ENCODE data around the gene PIK3R5.

PIK3R5 gene

DNA sequence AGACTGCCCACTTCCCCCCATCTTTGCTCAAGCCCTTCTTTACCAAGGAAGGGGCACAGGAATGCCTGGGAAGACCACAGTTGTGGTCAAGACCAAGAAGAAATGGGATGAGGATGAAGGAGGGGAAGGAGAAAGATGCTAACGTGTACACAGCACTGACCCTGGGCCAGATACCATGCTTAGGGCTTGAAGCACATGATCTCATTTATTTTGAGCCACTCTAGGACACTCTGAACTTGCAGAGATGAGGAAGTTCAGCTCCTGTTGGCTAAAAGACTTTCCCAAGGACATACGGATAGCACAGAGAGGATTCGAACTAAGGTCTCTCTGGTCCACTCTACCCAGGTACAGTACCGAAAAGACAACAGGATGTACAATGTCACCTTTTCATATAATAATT is 42.6 kb downstream of the PIK3R5 start:
- no peak for DNase-seq (ENCODE audit: low read depth)
- TF ChIP-seq, protein P1, sequence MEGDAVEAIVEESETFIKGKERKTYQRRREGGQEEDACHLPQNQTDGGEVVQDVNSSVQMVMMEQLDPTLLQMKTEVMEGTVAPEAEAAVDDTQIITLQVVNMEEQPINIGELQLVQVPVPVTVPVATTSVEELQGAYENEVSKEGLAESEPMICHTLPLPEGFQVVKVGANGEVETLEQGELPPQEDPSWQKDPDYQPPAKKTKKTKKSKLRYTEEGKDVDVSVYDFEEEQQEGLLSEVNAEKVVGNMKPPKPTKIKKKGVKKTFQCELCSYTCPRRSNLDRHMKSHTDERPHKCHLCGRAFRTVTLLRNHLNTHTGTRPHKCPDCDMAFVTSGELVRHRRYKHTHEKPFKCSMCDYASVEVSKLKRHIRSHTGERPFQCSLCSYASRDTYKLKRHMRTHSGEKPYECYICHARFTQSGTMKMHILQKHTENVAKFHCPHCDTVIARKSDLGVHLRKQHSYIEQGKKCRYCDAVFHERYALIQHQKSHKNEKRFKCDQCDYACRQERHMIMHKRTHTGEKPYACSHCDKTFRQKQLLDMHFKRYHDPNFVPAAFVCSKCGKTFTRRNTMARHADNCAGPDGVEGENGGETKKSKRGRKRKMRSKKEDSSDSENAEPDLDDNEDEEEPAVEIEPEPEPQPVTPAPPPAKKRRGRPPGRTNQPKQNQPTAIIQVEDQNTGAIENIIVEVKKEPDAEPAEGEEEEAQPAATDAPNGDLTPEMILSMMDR (IDR thresholded peaks at IDR 0.05; ENCODE audit: low read depth, low read length, missing control alignments), result no peak
- no peak overlapping the region for H3K4me3 ChIP-seq (ENCODE audit: low read depth, low read length)
- in situ Hi-C loops (cut with HindIII; ENCODE audit: low sequenced_read_pairs), result no loop called here

DNA sequence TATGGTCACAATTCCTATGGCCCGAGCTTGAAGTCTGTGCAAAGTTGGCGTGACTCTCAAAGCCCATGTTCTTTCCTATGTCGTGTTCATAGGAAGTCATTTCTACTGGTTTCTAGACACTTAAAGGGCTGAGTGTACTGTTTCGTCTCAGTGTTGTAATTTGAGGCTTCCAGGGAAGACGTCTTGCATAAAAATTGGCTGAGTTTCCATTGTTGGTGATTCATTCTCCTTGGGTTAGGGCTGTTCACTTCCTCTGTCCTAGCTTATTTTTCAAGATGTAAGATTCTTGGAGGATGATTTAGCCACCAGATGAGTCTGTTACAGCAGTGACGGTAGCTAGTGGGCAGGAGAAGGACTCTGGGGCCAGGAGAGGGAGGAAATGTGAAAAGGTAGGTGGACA is 43.1 kb downstream of the PIK3R5 start:
- in situ Hi-C loops (cut with HindIII; ENCODE audit: low sequenced_read_pairs), result no loop called here
- TF ChIP-seq, protein P1 (IDR thresholded peaks at IDR 0.05; ENCODE audit: low read depth, low read length, missing control alignments), result no peak
- H3K4me3 ChIP-seq (ENCODE audit: low read depth, low read length), result no peak overlapping the region
- DNase-seq (ENCODE audit: low read depth), result peak; percentile 90

DNA sequence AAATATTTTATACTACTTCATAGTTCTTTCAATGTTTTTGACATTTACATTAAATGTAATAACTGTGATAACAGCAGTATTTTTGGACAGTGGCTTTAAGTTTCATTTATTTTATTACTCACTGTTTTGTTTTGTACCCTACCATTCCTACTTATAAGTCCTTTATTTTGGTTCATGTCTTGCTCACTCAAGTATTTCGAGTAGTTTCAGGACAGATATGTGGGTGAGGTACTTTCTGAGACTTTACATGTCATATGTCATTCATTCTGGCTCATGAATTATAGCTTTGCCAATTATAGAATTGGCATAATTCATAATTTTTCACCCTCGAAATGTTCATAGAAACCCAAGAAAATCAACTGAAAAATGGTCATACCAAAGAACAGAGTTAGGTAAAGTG is 44.4 kb downstream of the PIK3R5 start:
- in situ Hi-C loops (cut with HindIII; ENCODE audit: low sequenced_read_pairs), result no loop called here
- TF ChIP-seq, protein P1 (IDR thresholded peaks at IDR 0.05; ENCODE audit: low read depth, low read length, missing control alignments), result no peak
- DNase-seq (ENCODE audit: low read depth), result no peak
- H3K4me3 ChIP-seq (ENCODE audit: low read depth, low read length), result no peak overlapping the region

DNA sequence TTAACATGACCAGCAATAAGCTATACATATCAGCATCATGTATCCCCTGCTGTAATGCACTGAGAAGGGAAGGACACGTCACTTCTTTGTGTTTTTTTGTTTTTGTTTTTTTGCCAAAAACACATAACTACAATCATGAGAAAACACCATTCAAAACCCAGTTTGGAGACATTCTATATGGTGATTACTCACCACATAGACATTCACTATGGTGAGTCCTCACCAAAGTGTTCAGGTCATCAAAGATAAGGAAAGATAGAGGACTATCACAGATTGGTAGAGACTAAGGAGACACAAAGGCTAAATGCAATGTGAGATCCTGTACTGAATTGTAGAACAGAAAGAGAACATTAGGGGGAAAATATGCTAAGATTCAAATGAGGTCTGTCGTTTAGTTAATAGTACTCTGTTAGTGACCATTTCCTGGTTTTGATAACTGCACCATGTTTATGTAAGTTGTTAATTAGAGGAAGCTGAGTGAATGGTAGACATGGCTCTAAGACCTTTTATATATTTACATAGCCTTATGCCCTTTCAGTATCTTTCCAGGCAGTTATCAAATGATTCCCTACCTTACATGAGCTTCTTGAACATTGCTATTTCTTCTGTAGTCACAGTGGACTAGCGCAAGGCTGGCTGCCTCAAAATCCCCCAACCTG is 46.6 kb downstream of the PIK3R5 start:
- in situ Hi-C loops (cut with HindIII; ENCODE audit: low sequenced_read_pairs), result no loop called here
- no peak overlapping the region for H3K4me3 ChIP-seq (ENCODE audit: low read depth, low read length)
- no peak for DNase-seq (ENCODE audit: low read depth)
- TF ChIP-seq, protein P1 (IDR thresholded peaks at IDR 0.05; ENCODE audit: low read depth, low read length, missing control alignments), result no peak

DNA sequence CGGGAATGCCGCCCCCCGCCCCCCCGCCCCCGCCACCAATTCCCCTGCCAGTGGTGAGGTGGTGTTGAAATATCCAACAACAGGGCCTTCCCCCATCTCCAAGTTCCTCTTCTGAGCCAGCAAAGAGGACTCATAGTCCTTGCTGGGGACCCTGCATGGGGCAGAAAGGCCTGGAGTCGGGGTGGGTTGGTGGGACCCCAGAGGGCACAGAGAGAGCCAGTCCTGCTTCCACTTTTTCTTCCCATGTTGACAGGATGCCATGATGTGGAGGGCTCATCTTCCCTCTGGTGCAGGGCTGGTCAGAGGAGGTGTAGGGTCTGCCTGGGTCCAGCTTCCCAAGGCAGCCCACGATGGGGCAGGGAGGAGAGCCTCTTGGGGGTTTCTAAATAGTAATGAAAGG is 49.0 kb downstream of the PIK3R5 start:
- no peak for DNase-seq (ENCODE audit: low read depth)
- TF ChIP-seq, protein P1 (IDR thresholded peaks at IDR 0.05; ENCODE audit: low read depth, low read length, missing control alignments), result no peak
- H3K4me3 ChIP-seq (ENCODE audit: low read depth, low read length), result no peak overlapping the region

DNA sequence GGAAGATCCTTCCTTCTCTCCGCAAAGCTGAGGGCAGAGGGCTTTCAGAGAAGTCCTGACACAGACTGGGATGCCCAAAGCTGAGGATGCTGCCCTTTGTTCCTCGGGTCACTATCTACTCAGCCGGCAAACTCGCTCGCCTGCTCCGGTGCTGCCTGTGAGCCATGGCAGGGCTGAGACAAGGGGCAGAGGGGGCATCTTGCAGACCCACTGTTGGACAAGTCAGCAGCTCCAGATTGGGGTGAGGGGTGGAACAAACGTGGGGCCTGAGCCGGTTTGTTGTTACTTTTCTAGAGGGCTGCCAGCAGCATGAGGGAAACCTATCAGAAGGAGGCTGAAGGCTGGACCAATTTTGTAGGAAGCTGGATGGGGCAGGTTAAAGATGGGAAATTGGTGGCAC is 51.0 kb downstream of the PIK3R5 start:
- TF ChIP-seq, protein P1 (IDR thresholded peaks at IDR 0.05; ENCODE audit: low read depth, low read length, missing control alignments), result no peak
- H3K4me3 ChIP-seq (ENCODE audit: low read depth, low read length), result no peak overlapping the region
- DNase-seq (ENCODE audit: low read depth), result no peak

More for the DNA sequence above, 49.0 kb downstream of the PIK3R5 start:
- in situ Hi-C loops (cut with HindIII; ENCODE audit: low sequenced_read_pairs), result no loop called here

More for the DNA sequence above, 51.0 kb downstream of the PIK3R5 start:
- in situ Hi-C loops (cut with HindIII; ENCODE audit: low sequenced_read_pairs), result no loop called here

Data from astrocyte of the cerebellum (primary cell).